GM18505 (cell line): ENCODE results near the gene TMEM52.
A peak's percentile ranks its signal among the peaks of the same experiment; 100 is the strongest.

Source experiments
- ATAC-seq: cut with Tn5 transposase; IDR thresholded peaks from one replicate; pipeline ENCODE4 v1.9.1; 2021; ENCODE audit not compliant: unreplicated experiment
- POLR2A ChIP-seq: IDR thresholded peaks from 4 replicates; pipeline ENCODE4 v1.6.1; 2011; ENCODE audit warnings: borderline replicate concordance; ENCODE audit not compliant: insufficient read depth, insufficient read length; ENCODE audit errors: extremely low read depth

The TMEM52 gene

DNA sequence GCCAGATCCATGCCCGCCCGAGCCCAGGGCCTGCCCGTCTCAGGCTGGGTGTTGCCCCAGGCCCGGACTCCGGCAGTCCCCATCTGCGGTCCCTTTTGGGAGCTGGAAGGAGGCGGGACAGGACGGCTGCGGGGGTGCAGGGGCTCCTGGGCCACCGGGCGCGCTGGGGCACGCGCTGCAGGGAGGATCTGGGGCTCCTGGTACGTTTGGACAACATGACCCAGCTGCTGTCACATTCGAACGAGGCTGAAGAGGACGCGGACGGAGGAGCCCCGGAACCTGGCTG lies 10.6 kb downstream of the TMEM52 start:
- peak; percentile 23 for ATAC-seq
- TF ChIP-seq POLR2A: no peak

DNA sequence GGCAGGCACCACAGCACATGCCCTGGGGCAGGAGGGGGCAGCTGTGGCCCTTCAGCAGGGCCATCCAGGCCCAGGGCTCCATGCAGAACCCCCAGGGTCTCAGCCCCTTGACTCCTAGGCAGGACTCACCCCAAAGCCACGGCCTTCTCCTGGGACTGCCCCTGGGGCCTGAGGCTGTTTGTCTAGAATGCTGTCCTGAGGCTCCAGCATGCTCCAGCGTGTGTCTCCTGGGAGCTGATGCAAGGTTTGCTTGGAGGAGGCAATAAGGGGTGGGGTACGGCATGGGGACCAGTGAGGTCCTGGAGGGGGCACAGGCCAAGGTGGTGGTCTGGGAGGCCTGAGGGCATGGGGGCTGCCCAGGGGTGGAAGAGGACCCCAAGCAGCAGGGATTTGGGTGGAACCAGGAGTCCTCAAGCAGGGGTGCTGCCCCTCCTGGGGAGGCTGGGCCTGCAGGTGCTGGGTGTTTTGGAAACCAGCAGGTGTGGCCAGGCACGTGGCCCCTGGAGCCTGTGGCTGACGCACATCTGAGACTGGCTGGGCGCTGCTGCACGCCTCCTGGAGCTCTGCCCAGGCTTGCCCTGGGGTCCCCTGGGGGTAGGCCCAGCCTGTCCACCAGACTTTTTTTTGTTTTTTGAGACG lies 11.9 kb downstream of the TMEM52 start:
- ATAC-seq: no peak
- TF ChIP-seq POLR2A: no peak

DNA sequence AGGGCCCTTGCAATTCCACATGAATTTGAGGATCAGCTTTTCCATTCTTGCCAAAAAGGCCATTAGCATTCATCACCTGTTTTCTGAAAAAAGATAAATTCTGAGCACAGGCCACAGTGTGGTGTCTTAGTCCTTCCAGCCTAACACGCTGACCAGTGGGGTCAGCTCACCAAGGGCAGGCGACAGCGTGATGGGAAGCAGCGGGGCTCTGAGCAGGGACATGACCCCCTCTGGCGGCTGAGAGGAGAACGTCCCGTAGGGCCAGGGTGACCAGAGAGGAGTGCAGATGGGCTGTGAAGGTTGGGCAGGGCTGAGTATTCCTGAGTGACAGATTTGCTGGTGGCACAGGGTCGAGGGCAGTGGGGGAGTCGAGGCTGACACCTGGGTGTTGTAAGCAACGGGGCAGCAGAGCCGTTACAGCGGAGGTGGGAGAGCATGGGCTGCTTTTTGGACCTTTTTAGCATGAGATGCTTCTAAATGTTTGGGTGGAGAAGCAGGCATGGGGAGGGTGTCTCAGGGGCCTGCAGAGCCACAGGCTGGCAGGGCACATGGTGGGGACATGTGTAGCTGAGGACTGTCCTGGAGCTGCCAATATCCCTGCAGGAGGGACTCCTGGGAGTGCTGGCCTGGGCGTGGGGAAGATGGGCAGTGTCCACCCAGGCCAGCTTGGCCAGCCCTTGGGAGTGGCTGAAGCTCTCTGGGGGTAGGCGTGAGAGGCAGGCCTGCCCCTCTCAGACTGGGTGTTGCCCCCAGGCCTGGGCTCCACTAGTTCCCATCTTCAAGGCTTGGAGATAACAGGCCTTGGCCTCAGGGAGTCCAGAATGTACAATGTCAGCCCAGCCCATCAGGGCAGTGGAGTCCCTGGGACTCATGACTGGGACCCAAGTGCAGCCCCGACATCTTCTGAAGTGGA lies 12.6 kb downstream of the TMEM52 start:
- no peak for TF ChIP-seq POLR2A
- no peak for ATAC-seq

DNA sequence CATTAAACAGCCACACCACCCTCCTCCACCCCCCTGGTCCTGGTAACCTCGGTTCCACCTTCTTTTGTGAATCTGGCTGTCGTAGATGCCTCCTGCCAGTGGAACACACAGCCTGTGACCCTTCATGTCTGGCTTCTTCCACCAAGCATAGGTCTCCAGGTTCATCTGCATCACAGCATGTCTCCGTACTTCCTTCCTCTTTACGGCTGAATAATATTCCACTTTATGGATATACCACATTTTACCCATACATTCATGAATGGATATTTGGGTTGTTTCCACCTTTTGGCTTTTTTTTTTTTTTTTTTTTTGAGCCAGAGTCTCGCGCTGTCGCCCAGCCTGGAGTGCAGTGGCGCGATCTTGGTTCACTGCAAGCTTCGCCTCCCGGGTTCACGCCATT lies 15.9 kb downstream of the TMEM52 start:
- ATAC-seq: no peak

DNA sequence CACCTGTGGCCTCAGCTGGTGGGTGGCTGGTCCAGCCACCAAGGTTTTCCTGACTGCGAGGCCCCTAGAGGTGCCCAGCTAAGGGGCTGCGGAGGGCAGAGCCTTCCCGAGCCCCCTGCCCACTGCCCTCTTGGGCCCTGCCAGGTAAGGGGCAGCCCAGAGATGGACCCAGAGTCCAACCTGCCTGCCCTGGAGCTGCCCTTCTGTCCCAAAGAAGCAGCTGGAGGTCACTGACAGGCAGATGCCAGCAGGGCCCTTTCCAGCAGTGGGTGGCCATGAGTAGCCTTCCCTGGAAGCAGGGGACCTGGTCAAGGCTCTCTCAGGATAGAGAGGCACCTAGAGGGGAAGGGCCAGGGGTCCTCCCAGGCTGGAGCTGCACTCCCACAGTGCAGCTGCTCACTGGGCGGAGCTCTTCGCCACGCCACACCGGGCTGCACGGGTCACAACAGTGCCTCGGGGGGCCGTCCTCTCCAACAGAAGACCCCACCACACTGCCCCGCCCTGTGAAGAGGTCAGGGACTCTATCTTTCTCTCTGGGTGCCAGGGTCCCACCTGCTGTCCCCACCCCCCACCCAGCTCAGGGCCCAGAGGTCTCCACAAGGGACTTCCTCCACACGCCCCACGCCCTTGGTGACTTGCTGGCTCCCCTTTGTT lies 17.3 kb downstream of the TMEM52 start:
- no peak for TF ChIP-seq POLR2A
- ATAC-seq: no peak

More for the DNA sequence above, 15.9 kb downstream of the TMEM52 start:
- TF ChIP-seq POLR2A: no peak

DNA sequence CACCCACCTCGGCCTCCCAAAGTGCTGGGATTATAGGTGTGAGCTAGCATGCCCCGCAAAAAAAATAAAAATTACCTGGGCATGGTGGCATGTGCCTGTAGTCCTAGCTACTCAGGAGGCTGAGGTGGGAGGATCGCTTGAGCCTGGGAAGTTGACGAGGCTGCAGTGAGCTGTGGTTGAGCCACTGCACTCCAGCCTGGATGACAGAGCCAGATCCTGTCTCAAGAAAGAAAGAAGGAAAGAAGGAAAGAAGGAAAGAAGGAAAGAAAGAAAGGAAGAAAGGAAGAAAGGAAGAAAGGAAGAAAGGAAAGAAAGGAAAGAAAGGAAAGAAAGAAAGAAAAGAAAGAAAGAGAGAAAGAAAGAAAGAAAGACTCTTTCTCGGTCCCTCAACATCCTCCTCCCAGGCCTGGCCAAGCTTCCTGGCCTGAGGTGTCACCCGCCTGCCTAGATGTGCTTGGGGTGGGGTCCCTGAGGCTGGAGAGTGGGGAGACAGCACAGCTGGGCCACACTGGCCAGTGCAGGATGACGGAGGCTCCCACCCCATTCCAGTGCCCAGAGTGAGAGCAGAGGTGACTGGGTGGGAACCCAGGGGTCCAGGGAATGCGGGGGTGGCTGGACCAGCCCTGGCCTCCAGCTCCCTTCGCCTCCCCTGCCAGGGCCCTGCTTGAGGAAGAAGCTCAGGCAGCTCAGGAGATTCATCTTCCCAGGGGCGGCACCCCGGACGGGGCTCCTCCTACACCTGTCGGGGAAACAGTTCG lies 18.0 kb downstream of the TMEM52 start:
- ATAC-seq: no peak
- no peak for TF ChIP-seq POLR2A

DNA sequence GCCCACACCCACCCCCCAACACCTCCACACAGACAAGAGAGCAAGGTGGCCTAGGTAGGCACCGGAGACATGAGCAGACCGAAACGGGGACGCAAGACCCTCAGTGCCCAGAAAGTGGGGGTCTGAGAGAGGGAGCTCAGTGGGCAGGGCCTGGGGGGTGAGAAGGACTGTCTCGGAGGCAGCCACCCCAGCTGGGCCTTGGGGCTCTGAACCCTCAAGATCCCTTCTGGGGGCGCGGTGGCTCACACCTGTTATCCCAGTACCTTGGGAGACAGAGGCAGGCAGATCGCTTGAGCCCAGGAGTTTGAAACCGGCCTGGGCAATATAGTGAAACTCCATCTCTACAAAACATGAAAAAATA lies 19.1 kb downstream of the TMEM52 start:
- no peak for ATAC-seq
- TF ChIP-seq POLR2A: no peak

DNA sequence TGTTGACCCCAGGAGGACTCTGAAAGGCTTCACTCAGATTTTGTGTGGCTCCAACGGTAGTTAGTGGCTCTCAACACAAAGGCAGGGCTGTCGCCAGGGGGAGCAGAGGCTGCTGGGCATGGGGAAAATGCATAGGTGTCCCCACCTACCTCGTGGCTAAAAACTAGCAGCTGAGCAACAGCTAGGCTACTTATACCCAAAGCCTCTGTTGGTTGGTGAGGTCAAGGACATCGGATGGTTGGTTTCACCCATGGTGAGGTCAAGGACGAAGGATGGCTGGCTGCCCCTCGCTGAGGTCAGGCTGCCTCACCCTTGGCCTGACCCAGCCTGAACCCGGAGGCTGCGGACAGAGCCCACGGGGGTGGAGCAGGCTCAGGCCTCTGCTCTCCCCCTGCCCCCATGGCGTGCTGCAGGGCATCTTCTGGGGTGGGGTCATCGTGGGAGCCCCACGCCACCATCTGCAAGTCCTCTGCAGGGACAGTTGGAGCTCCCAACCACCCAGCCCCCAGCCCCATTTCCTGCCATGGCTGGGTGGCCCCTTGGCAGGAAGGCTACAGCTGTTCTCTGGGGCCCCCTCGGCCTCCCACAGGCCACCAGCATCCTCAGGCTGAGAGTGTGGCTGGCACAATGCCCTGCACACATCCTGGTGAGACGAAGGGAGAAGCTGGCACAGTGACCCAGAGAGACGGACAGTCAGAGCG lies 19.7 kb downstream of the TMEM52 start:
- no peak for ATAC-seq
- TF ChIP-seq POLR2A: no peak

DNA sequence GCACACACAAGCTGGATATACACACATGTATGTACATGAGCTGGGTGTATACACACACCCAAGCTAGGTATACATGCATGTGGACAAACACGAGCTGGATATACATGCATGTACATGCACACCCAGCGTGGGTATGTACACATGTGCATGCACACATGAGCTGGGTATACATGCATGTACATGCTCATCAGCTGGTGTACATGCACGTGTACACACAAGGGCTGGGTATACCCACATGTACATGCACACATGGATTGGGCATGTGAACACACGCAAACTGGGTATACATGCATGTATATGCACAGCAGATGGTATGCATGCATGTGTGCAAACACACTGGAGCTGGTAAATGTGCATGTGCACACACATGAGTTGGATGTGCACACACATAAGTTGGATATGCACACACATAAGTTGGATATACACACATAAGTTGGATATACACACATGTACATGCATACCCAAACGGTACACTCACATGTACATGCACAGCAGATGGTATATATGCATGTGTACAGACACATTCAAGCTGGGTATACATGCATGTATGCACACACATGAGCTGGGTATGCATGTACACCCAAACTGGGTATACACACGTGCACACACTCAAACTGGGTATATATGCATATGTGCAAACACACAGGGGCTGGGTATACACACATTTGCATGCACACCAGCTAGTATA lies 20.7 kb downstream of the TMEM52 start:
- no peak for ATAC-seq
- TF ChIP-seq POLR2A: no peak

DNA sequence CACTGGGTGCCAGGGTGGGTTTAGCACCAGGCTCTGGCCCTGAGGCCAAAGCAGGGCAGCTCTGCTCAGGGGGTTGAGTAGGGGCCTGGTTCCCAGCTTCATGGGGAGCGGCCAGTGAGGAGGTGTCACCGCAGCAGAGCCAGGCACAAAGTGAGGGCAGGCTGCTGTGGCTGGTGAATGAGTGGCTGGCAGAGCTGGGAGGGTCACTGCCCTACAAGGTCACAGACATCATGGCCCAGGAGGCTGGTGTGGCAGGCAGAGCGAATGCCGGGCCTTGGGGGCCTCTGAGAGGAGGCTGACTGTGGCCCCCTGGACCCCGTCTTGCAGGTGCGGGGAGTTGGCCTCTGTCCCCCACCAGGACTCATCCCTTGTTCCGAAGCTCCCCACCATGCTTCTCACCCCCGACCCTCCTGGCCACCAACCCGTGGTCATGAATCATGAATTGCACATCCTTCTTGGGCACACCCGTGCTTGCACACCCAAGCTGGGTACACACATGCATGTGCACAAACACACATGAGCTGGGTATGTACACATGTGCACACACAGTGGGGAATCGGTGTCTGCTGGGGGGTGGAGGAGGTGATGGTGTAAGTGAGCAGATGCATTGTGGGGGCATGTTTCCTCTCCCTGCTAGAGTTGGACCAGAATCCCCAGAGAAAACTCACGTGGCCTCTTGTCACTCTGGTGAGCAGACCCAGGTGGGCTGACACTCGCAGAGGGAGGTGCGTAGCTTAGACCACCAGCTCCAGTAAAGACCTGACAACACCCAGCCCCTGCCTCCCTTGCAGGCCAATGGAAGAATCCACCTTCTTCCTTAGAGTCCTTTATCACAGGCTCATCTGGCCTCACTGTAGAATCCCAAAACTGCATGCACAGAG lies 23.4 kb downstream of the TMEM52 start:
- TF ChIP-seq POLR2A: no peak
- ATAC-seq: no peak

DNA sequence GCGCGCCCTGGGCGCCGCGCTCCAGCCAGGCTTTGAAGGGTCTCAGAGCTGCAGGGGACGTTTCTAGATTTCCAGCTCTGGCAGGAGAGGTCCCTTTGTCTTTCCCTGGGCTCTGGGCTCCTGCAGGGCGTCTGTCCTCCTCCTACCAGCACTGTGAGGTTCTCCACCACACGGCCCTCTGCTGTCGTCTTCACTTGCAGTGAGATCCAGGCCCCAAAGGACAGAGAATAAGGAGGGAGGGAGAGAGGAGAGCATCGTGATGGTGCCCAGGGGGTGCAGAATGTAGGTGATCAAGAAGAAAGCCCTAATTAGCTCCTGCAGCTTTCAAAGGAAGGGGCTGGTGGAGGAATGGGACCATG lies 24.0 kb downstream of the TMEM52 start:
- no peak for TF ChIP-seq POLR2A
- no peak for ATAC-seq
